ENCODE data around the gene OR5AC2. TPM values are rescaled to one million over a fixed set of nuclear protein-coding genes. Genes with fewer than 3 reads are reported as not detected.

Gene OR5AC2
- total RNA-seq, 4 donors from 2014 or later = not detected

GRCh38 chr3:98068824-98069223 is 18.1 kb upstream of the OR5AC2 start:
- no peak for TF ChIP-seq EP300 (IDR thresholded peaks at IDR 0.05)
- TF ChIP-seq POLR2A (IDR thresholded peaks at IDR 0.05) = no peak
- TF ChIP-seq CTCF (IDR thresholded peaks at IDR 0.05) = no peak
- TF ChIP-seq POLR2AphosphoS5 (IDR thresholded peaks at IDR 0.05) = no peak
- H3K36me3 ChIP-seq = no peaks in the 10 kb centered on the region
- no peaks in the 10 kb centered on the region for H3K4me1 ChIP-seq
- H3K27ac ChIP-seq = no peak overlapping the region
- H3K9me3 ChIP-seq = no peaks in the 10 kb centered on the region
- no peaks in the 10 kb centered on the region for H3K27me3 ChIP-seq
- H3K4me3 ChIP-seq = no peak overlapping the region
- 60% methylated on average over 2 of the region's 2 CpGs for WGBS
- no peak for DNase-seq (ENCODE audit: low spot score in 2 of 2)

- H3K4me3 ChIP-seq = no peak overlapping the region
- 26% methylated on average over 2 of the region's 2 CpGs for WGBS
- no peaks in the 10 kb centered on the region for H3K27me3 ChIP-seq
- DNase-seq (ENCODE audit: low spot score in 2 of 2) = no peak
- no peak overlapping the region for H3K27ac ChIP-seq
- no peaks in the 10 kb centered on the region for H3K4me1 ChIP-seq
- TF ChIP-seq POLR2AphosphoS5 (IDR thresholded peaks at IDR 0.05) (no peak), CTCF (IDR thresholded peaks at IDR 0.05) (no peak), POLR2A (IDR thresholded peaks at IDR 0.05) (no peak), EP300 (IDR thresholded peaks at IDR 0.05) (no peak)
- no peaks in the 10 kb centered on the region for H3K9me3 ChIP-seq
- no peaks in the 10 kb centered on the region for H3K36me3 ChIP-seq
These were observed 16.1 kb upstream of the OR5AC2 start for GRCh38 chr3:98070840-98071239.

GRCh38 chr3:98073486-98073885 is 13.5 kb upstream of the OR5AC2 start:
- H3K36me3 ChIP-seq = no peaks in the 10 kb centered on the region
- H3K4me1 ChIP-seq = no peaks in the 10 kb centered on the region
- no peak overlapping the region for H3K27ac ChIP-seq
- 43% methylated on average over 1 of the region's 1 CpG for WGBS
- no peaks in the 10 kb centered on the region for H3K27me3 ChIP-seq
- TF ChIP-seq CTCF (IDR thresholded peaks at IDR 0.05) (no peak), POLR2AphosphoS5 (IDR thresholded peaks at IDR 0.05) (no peak), EP300 (IDR thresholded peaks at IDR 0.05) (no peak), POLR2A (IDR thresholded peaks at IDR 0.05) (no peak)
- no peaks in the 10 kb centered on the region for H3K9me3 ChIP-seq
- no peak overlapping the region for H3K4me3 ChIP-seq
- no peak for DNase-seq (ENCODE audit: low spot score in 2 of 2)

GRCh38 chr3:98095882-98096281 is 8.9 kb downstream of the OR5AC2 start:
- WGBS = 78% methylated on average over 5 of the region's 5 CpGs
- Histone ChIP-seq H3K4me3 (no peak overlapping the region), H3K27me3 (no peaks in the 10 kb centered on the region), H3K27ac (no peak overlapping the region), H3K9me3 (no peaks in the 10 kb centered on the region), H3K36me3 (no peaks in the 10 kb centered on the region), H3K4me1 (no peaks in the 10 kb centered on the region)
- DNase-seq (ENCODE audit: low spot score in 2 of 2) = no peak
- no peak for TF ChIP-seq EP300 (IDR thresholded peaks at IDR 0.05)
- no peak for TF ChIP-seq POLR2AphosphoS5 (IDR thresholded peaks at IDR 0.05)
- TF ChIP-seq POLR2A (IDR thresholded peaks at IDR 0.05) = no peak
- no peak for TF ChIP-seq CTCF (IDR thresholded peaks at IDR 0.05)

- TF ChIP-seq POLR2AphosphoS5 (IDR thresholded peaks at IDR 0.05) (no peak), POLR2A (IDR thresholded peaks at IDR 0.05) (no peak), EP300 (IDR thresholded peaks at IDR 0.05) (no peak), CTCF (IDR thresholded peaks at IDR 0.05) (no peak)
- no peak for DNase-seq (ENCODE audit: low spot score in 2 of 2)
- Histone ChIP-seq H3K36me3 (no peaks in the 10 kb centered on the region), H3K4me1 (no peaks in the 10 kb centered on the region), H3K27me3 (no peaks in the 10 kb centered on the region), H3K4me3 (no peak overlapping the region), H3K9me3 (no peaks in the 10 kb centered on the region), H3K27ac (no peak overlapping the region)
- WGBS = 84% methylated on average over 4 of the region's 4 CpGs
These were observed 12.9 kb downstream of the OR5AC2 start for GRCh38 chr3:98099848-98100247.

Data from suprapubic skin (tissue), 4 donors.